CD4-positive, alpha-beta T cell treated with Interleukin-6 for 4 hours (primary cell): Measurements from ENCODE around the gene TBX4.
"Not testable (repeated sequence)": the region's sequence is repeated elsewhere in the genome, so short reads cannot be mapped to it uniquely, and the experiment has no call there.

Experiments
- DNase-seq: peaks from one replicate; pipeline ENCODE4 v3.0.0-alpha.2; 2020; ENCODE audit warnings: mixed read lengths

Gene TBX4

DNA sequence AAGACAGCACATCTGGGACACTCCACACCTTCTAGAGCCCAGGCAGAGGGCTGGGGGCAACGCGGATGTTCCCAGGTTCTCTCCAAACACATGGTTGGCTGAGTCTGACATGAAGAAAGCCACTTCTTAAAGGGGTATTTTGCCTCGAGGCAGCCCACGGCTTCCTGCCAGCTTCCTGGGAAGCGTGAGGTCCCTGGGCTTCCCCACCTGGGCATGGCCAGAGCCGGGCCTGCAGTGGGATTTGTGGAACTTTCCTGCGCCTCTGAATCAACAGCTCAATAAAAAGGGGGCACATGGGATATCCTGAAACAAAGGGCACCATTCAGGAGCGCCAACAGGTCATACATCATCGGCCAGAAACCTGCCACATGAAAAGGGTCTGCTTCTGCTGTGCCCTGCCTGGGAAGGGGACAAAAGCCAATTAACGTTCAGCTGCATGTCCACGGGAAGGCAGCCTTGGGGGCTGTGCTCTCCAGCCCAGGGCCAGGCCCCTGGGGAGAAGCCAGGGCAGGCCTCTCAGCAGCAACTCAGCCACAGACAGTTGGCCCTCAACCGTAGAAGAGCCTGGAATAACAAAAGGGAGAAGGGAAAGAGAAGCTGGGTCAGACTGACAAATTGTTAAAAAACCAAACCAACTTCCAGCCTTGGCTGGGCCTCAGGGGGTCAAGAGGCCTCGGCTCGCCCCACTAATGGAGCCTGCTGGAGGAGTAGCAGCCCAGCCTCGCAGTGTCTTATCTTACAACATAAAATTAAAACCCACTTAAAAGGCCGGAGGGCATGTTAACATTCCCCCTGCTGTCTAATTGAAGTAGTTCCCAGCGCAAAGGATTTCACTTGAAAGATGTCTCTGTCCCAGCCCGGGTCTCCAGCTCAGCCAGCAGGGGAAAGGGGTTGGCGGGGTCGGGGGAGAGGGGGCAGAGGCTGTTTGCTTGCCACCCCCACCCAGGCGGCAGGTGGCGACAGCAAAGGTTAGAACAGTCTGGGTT, 34.2 kb downstream of the TBX4 start:
- DNase-seq, result no peak

DNA sequence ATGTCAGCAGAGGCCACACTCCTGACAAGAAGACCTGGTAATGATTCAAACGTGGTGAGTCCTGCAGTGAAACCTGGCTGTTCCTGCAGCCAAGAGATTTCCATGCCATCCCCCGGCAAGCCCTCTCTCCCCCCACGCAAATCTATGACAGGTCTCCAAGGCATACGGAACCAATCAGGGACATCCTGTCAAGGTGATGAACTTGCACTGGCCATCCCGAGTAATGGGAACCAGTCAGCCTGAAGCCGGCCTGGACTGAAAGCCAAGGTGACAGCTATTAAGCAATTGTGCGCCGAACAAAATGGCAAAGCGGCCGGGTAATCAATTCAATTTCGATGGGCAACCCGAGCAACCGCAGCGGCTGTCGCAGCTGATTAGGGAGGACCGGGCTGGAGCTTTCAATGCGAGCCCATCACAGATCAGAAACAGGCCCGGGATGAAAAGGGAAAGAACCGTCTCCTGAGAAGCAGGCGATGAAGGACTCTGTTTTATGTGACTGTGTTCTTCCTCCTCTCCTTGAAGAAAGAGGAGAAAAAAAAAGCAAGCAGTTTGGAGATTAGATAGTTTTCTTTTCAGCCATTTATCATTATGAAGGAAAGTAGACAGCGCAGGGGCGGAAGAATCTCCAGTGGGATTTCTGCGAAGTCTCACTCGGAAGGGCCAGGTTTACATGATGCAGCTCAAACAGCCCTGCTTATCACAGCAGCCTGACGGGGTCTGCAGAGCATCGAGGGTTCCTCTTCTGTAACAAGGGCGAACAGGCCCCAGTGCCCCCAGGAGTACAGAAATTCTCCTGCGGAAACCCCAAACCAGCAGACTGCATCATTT, 35.2 kb downstream of the TBX4 start:
- DNase-seq, result no peak

DNA sequence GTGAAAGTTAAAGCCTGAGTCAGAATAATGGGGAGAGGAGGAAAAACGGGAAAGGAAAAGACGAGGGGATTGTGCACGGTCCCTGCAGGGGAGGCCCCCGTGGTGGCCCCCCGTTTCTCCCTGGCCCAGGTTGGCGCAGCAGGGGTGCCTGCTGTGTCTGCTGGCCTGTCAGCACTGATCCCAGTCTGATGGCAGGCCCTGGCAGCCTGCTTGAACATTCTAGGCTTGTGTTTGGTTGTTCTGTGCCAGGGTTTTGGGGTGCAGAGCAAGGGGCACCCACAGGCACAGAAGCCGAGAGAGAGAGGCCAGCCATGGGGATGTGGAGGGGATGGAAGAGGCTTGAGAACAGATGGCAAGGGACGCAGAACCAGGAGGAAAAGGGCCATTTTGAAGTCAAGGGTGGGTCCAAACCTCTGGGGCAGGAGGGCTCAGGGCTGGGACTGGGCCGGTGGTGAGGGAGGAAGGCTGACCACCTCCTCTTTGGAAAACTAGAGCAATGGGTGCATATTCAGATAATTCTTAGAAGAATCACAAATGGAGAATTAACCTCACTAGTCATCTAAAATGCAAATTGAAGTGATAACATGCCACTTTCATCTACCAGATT, 35.9 kb downstream of the TBX4 start:
- DNase-seq, result no peak

DNA sequence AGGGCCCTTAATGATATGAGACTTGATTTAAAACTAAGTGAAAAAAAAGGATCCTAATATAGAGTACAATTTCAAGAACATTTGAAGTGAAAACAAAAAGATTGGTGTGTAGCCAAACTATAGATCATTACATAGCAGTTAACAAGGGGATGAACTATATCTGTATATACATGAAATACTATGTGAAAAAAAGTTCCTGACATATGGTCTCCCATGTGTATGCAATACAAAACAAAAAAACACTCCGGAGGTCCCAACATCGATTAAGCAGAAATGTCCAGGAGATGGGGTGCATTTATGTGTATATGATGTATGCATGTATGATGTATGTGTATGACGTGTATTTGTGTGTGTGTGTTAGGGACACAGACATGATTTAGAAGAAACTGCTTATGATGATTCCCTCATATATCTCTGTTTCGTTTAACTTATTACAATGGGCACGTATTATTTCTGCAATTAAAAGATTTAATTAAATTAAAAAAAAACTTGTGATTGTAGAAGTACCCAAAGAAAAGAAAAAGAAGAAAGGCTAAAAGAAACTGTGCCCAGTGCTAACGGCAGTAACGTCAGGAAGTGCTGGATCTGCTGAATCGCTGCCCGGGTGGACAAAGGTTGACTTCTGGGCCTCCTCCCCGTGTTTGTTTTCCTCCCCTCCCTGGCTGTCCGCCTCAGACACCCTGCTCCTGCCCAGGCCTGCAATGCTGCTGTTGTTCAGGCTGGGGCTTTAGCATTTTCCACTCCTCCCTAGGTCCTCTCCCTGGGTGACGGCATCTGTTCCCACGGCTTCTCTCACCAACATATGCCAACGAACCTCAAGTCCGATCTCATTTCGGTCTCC, 36.9 kb downstream of the TBX4 start:
- DNase-seq, result no peak

DNA sequence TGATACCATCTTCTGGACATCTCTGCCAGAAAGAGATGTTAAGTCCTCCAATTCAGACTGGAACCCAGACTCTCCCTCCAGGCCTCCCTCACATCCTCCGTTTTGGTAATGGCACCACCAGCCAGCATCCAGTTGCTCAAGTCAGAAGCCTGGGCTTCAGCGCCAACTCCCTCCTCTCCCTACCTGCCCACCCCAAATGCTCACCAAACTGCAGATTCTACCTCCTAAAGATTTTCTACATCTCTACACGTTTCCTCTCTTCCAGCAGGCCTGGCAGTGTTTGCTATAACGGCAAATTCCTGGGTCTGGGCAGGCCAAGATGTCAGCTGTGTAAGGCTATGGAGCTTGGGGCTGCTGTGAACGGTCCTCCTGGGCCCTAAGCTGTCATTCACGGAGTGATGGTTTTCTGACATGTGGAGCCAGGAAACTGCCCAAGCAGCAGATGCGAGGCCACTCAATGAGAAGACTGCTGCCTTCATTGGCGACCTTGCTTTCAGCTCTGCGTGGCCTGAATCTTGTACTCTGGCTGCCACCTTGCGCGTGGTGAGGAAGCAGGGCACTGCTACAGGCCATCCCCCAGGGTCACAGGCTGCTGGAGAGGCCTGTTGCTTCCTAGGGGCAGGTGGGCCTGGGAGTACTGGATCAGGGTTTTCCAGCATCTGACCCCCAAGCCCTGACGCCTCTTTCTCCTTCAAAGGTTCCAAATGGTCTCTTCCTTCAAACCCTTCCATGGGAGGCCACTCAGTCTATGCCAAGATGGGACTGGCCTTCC, 37.7 kb downstream of the TBX4 start:
- no peak for DNase-seq

DNA sequence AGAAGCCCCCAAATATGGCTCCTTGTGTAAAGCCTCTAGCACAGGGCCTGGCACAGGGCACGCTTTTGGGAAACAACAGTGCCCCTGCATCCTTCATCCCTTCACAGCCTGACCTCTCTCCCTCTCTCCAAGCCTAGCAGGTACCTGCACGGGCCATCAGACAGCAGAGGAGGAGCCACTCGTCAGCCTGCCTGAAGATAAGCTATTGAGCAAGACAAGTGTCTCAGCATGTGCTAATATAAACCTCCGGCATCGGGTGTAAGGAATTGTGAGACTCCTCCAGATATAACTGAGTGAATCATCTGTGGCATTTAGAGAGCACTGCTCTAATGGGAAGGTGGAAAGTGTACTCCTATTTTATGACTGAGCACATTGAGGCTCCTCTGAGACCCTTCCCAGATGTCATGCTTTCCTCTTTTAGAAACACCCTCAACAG, 38.3 kb downstream of the TBX4 start:
- DNase-seq, result no peak

DNA sequence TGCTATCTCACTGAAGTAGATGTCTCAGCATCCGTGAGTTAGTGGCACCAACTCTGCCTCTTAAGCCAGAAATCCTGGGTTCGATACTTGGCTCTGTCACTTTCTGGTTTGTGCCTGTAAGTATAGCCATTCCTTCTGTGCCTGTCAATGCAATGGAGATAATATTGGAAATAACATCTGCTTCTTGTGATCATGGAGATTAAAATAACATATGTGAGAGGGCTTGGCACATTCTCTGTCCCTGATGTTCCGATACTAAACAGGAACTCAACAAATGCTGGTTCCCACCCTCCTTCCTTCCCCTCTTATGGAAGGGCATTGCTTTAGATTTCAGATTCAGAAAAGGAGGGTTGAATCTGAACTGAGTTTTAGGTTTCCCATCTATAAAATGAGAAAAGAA, 39.8 kb downstream of the TBX4 start:
- DNase-seq, result no peak

DNA sequence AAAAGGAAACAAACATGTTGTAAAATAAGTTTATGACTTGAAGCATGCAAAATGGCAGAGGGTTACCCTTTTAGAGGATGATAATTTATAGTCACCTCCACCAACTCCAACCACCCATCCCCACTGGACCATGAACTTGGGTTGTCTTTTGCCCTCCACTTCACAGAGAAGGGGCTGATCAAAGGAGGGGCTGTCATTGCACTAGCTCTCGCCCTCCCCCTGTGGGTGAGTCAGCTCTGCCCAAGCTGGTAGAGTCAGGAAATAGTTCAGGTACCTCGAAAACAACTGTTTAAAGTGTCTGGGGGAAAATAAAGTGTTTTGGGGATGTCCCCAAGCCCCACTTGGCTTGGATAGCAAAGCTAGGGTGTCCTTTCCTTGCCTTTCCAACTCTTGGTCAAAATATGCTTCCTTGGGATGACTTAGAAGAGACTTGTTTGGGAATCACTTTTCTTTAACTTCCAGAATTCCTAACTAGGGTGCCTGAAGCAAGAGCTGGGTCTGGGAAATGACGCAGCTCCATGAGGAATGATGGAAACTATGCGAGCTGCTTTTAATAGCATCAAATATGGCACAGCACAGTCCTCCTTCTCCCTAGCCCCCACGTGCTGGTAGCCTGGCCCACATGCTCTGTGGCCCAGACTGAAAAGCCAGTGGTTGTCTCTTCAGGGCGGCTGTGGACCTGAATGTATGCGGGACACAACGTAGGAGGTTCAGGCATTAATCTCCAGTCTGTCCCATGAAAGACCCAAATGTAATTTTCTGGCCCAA, 40.7 kb downstream of the TBX4 start:
- DNase-seq, result no peak

DNA sequence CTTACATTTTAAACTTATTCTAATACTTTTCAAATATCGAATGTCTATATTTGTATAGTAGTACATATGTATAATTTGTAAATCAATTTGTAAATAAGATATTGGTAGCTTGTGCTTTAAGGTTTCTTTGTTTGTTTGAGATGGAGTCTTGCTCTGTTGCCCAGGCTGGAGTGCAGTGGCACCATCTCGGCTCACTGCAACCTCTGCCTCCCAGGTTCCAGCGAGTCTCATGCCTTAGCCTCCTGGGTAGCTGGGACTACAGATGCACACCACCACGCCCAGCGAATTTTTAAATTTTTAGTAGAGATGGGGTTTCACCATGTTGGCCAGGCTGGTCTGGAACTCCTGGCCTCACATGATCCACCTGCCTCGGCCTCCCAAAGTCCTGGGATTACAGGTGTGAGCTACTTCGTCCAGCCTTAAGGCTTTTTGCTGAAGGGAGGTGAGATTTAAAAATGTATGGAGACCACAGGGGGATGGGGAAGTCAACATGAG, 41.7 kb downstream of the TBX4 start:
- DNase-seq, result not testable (repeated sequence)

DNA sequence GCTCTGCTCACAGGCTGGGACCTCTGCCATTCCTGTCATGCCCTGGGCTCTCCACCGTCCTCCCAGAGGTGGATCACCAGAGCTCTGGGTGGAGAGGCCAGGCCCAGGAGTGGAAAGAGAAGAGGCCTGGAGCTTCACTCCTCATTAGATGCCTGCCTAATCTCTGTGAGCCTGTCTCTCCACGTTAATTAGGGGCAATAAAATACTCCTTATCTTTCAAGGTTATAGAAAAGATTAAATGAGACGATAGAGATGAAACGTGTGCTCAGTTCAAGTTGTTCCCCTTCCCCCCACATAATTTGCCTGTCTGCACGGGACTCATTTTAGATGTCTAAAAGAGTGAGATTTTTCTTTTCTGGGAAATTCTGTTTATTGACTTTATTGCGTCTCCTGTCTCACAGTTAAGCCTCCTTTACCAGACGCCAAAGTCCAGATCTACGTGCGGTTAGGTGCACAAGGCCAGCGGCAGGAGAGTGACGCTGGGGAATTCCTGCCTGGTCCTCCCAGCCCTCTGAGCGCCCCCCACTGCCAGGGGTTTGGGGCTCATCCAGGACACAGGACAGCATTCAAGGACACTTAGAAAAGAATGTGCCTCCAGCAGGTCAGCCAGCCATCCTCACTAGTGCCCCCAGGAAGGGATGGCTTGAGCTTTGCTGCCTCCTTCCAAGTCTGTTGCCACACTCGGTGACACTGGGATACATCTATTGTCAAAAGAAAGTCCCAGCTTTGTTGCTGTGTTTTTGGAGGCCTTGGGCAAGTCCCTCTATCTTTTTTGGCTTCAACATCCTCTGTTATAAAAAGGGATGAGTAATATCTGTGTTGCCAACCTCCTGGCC, 42.3 kb downstream of the TBX4 start:
- DNase-seq, result no peak

DNA sequence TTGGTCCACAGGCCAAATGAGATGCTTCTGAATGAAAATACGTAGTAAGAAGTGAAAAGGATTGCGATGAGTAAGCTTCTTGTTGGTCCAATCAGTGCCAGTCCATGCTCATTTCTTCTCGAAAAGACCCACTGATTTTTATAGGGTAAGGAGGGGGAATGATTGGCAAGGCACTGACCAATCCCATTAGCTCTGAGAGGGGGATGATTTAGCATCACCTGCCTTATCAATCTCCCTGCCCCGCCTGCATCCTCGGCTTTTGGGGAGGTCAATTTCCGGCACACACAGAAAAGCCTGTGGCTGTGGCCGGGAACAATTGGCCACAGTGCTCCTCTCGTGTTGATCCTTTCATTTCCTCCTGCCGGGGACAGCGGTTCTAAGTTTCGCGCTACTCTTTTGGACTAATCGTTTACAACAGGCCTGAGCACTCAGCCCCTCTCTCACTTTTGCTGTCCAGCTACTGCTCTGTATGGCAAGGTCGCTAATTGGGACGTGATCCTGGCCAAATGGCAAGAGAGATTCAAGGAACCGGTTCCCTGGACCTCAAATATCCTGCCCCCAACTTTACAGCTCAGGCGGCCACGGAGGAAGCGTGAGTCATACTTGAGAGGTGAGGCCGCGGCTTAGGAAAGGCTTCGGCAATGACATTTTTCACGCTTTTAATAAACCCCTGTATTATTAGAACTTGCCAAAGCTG, 43.1 kb downstream of the TBX4 start:
- DNase-seq, result no peak

DNA sequence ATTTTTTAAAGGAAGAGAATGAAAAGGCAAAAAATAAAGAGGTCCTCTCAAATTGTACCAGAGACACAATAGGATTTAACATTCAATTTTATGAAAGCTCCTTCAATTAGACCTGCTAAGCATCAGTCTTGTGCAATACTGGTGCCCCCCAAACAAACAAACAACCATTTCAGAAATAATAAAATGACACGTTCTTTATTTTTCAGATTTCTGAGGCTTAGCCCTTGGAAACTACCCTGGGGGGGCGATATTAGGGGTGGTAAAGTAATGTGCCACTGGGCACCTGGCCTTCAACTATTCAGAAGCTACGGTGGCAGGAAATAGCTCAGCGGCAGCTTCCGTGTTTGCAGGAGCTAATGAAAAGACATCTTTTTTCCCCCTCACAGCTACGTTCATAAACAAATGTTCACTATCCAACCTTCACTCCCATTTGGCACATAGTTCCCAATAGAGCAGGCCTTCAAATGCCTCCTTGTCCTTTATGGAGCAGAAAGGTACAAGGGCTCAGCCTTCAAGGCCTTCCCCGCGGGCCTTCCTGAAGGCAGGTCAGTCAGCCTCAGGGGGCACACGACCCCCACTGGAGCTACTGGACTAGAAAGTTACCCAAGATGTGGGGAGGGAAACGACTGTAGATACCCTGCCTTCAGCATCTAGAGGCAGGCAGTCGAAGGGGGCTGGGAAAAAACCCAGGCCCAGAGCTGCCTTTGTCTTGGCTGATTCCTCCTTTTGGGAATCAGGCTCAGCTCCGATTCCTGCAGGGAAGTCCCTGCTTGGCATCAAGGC, 44.1 kb downstream of the TBX4 start:
- DNase-seq, result no peak

DNA sequence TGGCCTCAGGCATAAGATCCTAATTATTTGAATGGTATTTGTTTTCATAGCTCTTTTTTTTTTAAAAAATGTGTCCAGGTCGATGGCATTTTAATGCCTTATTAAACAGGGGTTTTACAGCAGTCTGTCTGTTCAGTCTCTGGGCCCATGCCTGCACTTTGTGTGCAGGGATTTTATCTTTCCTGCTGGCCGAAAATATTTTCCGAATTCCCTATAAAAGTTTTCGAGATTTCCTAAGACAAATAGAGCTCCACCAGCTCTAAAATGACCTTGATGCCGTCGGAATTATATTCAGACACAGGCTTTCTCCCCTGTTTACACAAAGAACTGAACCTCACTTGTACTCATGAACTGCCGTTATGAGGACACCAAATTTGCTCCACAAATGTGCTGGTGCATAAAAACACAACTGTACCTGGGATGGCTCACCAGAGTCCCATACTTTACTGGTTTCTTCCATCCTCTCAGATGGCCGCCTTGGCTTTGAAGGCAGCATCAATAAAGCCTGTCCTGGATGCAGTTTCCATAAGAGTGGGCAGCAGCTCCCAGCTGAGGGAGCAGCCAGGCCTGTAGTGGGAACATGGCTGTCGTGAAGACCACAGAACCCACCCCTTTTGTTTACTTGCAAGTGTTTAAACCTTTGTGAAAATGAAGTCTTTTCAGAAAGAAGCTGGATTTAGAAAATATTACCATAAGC, 44.9 kb downstream of the TBX4 start:
- no peak for DNase-seq

DNA sequence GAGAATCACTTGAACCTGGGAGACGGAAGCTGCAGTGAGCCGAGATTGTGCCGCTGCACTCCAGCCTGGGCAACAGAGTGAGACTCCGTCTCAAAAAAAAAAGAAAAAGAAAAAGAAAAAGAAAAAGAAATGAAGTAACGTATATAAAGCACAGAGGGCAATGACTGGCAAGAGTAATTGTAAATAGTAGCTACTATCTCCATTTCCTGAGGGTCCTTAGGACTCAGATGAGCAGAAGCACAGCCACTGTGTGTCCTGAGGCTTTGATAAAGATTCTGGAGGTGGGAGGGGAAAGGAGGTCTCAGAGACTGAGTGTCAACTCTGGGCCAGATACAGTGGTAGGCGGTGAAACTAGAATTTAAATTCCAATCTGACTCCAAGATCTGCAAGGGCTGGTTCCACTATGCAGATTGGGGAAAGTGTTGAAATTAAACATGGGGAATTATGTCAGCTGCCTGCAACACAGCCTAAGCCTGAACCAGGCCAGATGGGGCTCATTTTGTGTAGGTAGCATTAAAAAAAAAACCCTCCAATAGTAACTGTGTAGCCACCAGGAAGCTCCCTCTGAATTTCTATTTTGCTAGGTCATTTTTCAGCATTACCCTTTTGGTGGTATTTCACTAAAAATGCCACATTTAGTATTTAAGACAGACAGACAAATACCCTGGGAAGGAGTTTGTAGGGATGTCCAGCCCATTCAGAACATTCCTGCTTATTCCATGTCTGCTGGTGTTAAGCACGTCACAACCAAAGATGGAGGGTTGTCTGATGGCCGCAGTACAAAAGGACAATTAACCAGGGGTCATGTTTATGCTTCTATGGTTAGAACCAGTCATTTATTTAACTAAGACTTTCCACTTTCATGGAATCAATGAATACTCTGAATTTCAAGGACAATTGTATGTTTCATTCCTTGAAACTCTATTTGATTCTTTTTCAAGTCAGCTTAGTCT, 46.1 kb downstream of the TBX4 start:
- DNase-seq, result no peak

DNA sequence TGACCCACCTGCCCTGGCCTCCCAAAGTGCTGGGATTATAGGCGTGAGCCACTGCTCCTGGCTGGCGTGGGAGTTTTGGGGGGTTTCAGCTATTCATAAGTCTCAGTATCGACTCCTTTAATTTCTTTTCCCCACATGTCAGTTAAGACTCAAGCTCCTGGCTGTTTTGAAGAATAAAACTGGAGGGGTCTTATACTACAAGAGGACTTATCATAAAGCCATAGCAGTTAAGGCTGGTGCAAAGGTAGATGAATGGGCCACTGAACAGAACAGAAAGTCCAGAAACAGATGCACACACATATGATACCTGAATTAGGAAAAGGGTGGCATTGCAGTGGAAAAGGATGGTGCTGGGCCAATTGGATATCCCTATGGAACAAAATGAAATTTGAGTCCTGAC, 47.4 kb downstream of the TBX4 start:
- DNase-seq, result no peak

DNA sequence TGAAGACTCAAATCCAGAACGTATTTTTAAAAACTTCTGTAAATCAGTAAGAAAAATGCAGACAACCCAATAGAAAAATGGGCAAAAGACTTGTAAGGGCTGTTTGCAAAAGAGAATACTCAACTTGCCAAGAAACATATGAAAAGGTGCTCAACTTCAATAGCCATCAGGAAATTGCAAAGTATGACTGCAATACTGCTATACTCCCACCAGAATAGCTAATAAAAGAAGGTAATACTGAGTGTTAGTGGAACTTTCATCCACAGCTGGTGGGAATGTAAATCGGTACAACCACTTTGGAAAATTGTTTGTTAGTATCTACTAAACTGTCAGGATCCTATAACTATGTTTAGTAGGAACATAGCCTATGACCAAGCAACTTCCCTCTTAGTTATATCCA, 48.1 kb downstream of the TBX4 start:
- DNase-seq, result no peak
